HepG2 (cell line): ENCODE data around the gene PWP1. TPM values are rescaled to one million over a fixed set of nuclear protein-coding genes. Genes with fewer than 3 reads are reported as not detected.
A peak's percentile ranks its signal among the peaks of the same experiment; 100 is the strongest.

Source experiments
- CC2D1A ChIP-seq: sonication (generic); formaldehyde crosslinking; IDR thresholded peaks from 2 replicates; pipeline ENCODE4 v1.8.1; 2023; ENCODE audit warnings: mild to moderate bottlenecking, missing genetic modification reagents
- GABPB1 ChIP-seq: IDR thresholded peaks from 2 replicates; pipeline ENCODE4 v1.6.1; 2016; ENCODE audit warnings: mild to moderate bottlenecking, missing genetic modification reagents, moderate library complexity, missing compliant biosample characterization
- MBD4 ChIP-seq: IDR thresholded peaks from 2 replicates; pipeline ENCODE4 v1.6.1; 2012; ENCODE audit warnings: low read length, inconsistent platforms, borderline replicate concordance
- POLR2AphosphoS2 ChIP-seq: IDR thresholded peaks from 2 replicates; pipeline ENCODE4 v1.6.1; 2011; ENCODE audit warnings: low read depth, low read length, improper control_type of control experiment
- PRPF4 ChIP-seq: fragments of 200-400 bp; formaldehyde crosslinking; IDR thresholded peaks from 2 replicates; pipeline ENCODE4 v1.6.1; 2016; ENCODE audit warnings: low read length, low read depth; ENCODE audit not compliant: poor library complexity, severe bottlenecking
- SMARCC2 ChIP-seq: fragments of 450-650 bp; IDR thresholded peaks from 2 replicates; pipeline ENCODE4 v1.6.1; 2017; ENCODE audit warnings: antibody characterized with exemption, mild to moderate bottlenecking
- ZBTB21 ChIP-seq: sonication (generic); formaldehyde crosslinking; IDR thresholded peaks from 2 replicates; pipeline ENCODE4 v1.4.0; 2020; ENCODE audit warnings: missing genetic modification reagents
- ZBTB43 ChIP-seq: sonication (generic); formaldehyde crosslinking; conservative IDR thresholded peaks from 2 replicates; pipeline ENCODE4 v1.4.0; 2020; ENCODE audit warnings: missing genetic modification reagents
- polyA plus RNA-seq, 8 experiments: library from polyadenylated mRNA; depleted of rRNA in 3 of 8; stranded (reverse) in 7 of 8; unstranded in 1 of 8; fragments of >200 nt; fragmentation: Illumina TruSeq in 4 of 8; extraction: Trizol in 4 of 8; gene quantifications; 2 replicates each; pipeline versions ENCODE4 v1.2.1 to v1.2.3, GENCODE V29; 2011 to 2016; ENCODE audit warnings: low read depth in 4 of 8, missing spikeins in 1 of 8, mixed read lengths in 1 of 8; ENCODE audit not compliant: insufficient read depth in 1 of 8
- total RNA-seq, 5 experiments: library from RNA; depleted of rRNA; stranded (reverse); fragments of >200 nt; fragmentation: Illumina TruSeq; extraction: Trizol; gene quantifications; 2 replicates each; pipeline ENCODE4 v1.2.3, GENCODE V29; 2016; ENCODE audit warnings: low read depth in 1 of 5
- TF ChIP-seq, protein P1 (sequence below): IDR thresholded peaks from 2 replicates; pipeline ENCODE4 v1.6.1; 2016; ENCODE audit warnings: low read depth, control low read depth
- TF ChIP-seq, protein P2 (sequence below): sonication (generic); formaldehyde crosslinking; IDR thresholded peaks from 2 replicates; pipeline ENCODE4 v1.4.0; 2020; ENCODE audit warnings: missing genetic modification reagents
- TF ChIP-seq, protein P3 (sequence below): sonication (generic); formaldehyde crosslinking; IDR thresholded peaks from 2 replicates; pipeline ENCODE4 v1.8.1; 2023; ENCODE audit warnings: mild to moderate bottlenecking, inconsistent platforms, moderate library complexity, missing genetic modification reagents, borderline replicate concordance
- TF ChIP-seq, protein P4 (sequence below): sonication (generic); formaldehyde crosslinking; IDR thresholded peaks from 2 replicates; pipeline ENCODE4 v1.4.0; 2020; ENCODE audit warnings: missing genetic modification reagents

Gene PWP1
- total and polyA plus RNA-seq, 2 of the 13 experiments (the other 11 are each of a cell fraction or from before 2014, with no cell fraction given) = 65.9 to 70.2 TPM

DNA sequence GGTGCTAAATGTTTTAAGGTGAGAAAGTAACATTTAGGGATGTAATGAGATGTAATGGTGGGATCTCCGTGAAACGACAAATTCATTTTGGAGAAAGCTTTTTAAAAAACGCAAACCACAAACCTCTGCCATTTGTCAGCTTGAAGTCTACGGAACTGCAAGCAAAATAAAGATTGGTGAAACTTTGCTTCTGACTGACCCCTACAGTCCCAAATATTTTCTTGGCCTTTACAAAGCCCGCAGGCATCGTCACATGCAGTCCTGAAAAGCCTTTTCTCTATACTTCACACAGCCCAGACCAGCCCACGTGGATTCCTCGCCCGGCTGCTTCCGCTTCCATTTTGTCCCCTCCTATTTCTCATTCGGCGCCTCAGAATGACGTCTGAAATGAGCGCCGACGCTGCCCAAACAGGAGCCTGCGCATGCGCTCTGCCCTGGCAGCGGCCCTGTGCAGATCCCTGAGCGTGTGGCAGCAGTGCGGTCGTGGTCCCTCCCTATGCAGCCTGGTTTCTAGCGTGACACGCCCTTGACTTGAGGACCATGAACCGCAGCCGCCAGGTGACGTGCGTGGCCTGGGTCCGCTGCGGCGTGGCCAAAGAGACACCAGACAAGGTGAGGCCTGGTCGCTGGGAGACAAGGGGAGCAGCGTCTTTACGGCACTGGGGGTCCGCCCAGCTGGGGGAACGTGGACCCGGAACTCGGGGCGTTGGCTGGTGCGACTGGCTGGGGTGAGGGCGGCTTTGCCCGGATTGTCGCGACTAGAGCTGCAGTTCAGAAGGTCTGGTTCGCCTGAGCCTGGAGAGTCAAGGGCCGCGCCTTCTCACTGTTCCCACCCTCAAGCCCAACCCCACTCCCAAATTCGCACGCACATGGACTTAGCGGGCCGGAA is at the start of gene PWP1 (continued):
- TF ChIP-seq CC2D1A (CRISPR knock-in tag) (0 out of 2 replicates have a peak, but pooled peaks have one; percentile 30), PRPF4 (no peak), GABPB1 (CRISPR knock-in tag) (peak; percentile 88), SMARCC2 (no peak), ZBTB21 (CRISPR knock-in tag) (no peak), MBD4 (no peak), ZBTB43 (CRISPR knock-in tag) (peak; percentile 66; the same call in 1 of the 2 replicates), POLR2AphosphoS2 (no peak)
- TF ChIP-seq, protein P1, sequence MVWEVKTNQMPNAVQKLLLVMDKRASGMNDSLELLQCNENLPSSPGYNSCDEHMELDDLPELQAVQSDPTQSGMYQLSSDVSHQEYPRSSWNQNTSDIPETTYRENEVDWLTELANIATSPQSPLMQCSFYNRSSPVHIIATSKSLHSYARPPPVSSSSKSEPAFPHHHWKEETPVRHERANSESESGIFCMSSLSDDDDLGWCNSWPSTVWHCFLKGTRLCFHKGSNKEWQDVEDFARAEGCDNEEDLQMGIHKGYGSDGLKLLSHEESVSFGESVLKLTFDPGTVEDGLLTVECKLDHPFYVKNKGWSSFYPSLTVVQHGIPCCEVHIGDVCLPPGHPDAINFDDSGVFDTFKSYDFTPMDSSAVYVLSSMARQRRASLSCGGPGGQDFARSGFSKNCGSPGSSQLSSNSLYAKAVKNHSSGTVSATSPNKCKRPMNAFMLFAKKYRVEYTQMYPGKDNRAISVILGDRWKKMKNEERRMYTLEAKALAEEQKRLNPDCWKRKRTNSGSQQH (CRISPR knock-in tag) = peak; percentile 64
- TF ChIP-seq, protein P2, sequence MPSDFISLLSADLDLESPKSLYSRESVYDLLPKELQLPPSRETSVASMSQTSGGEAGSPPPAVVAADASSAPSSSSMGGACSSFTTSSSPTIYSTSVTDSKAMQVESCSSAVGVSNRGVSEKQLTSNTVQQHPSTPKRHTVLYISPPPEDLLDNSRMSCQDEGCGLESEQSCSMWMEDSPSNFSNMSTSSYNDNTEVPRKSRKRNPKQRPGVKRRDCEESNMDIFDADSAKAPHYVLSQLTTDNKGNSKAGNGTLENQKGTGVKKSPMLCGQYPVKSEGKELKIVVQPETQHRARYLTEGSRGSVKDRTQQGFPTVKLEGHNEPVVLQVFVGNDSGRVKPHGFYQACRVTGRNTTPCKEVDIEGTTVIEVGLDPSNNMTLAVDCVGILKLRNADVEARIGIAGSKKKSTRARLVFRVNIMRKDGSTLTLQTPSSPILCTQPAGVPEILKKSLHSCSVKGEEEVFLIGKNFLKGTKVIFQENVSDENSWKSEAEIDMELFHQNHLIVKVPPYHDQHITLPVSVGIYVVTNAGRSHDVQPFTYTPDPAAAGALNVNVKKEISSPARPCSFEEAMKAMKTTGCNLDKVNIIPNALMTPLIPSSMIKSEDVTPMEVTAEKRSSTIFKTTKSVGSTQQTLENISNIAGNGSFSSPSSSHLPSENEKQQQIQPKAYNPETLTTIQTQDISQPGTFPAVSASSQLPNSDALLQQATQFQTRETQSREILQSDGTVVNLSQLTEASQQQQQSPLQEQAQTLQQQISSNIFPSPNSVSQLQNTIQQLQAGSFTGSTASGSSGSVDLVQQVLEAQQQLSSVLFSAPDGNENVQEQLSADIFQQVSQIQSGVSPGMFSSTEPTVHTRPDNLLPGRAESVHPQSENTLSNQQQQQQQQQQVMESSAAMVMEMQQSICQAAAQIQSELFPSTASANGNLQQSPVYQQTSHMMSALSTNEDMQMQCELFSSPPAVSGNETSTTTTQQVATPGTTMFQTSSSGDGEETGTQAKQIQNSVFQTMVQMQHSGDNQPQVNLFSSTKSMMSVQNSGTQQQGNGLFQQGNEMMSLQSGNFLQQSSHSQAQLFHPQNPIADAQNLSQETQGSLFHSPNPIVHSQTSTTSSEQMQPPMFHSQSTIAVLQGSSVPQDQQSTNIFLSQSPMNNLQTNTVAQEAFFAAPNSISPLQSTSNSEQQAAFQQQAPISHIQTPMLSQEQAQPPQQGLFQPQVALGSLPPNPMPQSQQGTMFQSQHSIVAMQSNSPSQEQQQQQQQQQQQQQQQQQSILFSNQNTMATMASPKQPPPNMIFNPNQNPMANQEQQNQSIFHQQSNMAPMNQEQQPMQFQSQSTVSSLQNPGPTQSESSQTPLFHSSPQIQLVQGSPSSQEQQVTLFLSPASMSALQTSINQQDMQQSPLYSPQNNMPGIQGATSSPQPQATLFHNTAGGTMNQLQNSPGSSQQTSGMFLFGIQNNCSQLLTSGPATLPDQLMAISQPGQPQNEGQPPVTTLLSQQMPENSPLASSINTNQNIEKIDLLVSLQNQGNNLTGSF (CRISPR knock-in tag) = peak; percentile 78; the same call in 1 of the 2 replicates
- TF ChIP-seq, protein P3, sequence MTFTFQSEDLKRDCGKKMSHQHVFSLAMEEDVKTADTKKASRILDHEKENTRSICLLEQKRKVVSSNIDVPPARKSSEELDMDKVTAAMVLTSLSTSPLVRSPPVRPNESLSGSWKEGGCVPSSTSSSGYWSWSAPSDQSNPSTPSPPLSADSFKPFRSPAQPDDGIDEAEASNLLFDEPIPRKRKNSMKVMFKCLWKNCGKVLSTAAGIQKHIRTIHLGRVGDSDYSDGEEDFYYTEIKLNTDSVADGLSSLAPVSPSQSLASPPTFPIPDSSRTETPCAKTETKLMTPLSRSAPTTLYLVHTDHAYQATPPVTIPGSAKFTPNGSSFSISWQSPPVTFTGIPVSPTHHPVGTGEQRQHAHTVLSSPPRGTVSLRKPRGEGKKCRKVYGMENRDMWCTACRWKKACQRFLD (CRISPR knock-in tag) = no peak
- TF ChIP-seq, protein P4, sequence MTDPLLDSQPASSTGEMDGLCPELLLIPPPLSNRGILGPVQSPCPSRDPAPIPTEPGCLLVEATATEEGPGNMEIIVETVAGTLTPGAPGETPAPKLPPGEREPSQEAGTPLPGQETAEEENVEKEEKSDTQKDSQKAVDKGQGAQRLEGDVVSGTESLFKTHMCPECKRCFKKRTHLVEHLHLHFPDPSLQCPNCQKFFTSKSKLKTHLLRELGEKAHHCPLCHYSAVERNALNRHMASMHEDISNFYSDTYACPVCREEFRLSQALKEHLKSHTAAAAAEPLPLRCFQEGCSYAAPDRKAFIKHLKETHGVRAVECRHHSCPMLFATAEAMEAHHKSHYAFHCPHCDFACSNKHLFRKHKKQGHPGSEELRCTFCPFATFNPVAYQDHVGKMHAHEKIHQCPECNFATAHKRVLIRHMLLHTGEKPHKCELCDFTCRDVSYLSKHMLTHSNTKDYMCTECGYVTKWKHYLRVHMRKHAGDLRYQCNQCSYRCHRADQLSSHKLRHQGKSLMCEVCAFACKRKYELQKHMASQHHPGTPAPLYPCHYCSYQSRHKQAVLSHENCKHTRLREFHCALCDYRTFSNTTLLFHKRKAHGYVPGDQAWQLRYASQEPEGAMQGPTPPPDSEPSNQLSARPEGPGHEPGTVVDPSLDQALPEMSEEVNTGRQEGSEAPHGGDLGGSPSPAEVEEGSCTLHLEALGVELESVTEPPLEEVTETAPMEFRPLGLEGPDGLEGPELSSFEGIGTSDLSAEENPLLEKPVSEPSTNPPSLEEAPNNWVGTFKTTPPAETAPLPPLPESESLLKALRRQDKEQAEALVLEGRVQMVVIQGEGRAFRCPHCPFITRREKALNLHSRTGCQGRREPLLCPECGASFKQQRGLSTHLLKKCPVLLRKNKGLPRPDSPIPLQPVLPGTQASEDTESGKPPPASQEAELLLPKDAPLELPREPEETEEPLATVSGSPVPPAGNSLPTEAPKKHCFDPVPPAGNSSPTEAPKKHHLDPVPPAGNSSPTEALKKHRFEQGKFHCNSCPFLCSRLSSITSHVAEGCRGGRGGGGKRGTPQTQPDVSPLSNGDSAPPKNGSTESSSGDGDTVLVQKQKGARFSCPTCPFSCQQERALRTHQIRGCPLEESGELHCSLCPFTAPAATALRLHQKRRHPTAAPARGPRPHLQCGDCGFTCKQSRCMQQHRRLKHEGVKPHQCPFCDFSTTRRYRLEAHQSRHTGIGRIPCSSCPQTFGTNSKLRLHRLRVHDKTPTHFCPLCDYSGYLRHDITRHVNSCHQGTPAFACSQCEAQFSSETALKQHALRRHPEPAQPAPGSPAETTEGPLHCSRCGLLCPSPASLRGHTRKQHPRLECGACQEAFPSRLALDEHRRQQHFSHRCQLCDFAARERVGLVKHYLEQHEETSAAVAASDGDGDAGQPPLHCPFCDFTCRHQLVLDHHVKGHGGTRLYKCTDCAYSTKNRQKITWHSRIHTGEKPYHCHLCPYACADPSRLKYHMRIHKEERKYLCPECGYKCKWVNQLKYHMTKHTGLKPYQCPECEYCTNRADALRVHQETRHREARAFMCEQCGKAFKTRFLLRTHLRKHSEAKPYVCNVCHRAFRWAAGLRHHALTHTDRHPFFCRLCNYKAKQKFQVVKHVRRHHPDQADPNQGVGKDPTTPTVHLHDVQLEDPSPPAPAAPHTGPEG (CRISPR knock-in tag) = 0 out of 2 replicates have a peak, but pooled peaks have one; percentile 66
